ENCODE measurements around the gene NPS. TPM values are rescaled to one million over a fixed set of nuclear protein-coding genes. Genes with fewer than 3 reads are reported as not detected.
A peak's percentile ranks its signal among the peaks of the same experiment; 100 is the strongest.

NPS gene
- total RNA-seq, 1 experiment from 2014 or later, result not detected

DNA sequence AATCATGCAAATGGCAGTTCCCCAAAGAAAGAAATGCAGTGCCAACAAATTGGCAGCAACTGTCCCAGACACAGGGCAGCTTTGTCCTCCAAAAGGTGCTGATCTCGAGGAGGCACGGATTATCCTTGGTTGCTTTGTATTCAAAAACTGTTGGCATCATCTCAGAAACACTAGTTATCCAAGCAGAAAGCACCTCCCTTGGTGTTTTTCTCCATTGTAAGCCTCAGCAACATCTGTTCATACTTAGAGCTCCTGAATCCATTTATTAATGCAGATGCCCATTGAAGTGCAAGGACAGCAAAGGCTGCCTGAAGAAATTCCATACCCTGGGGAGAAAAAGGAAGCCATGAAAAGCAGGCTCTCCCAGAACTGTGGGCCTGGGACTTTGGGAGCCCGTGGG is 1.1 kb upstream of the NPS start:
- DNase-seq (ENCODE audit: low read depth, low spot score), result no peak

DNA sequence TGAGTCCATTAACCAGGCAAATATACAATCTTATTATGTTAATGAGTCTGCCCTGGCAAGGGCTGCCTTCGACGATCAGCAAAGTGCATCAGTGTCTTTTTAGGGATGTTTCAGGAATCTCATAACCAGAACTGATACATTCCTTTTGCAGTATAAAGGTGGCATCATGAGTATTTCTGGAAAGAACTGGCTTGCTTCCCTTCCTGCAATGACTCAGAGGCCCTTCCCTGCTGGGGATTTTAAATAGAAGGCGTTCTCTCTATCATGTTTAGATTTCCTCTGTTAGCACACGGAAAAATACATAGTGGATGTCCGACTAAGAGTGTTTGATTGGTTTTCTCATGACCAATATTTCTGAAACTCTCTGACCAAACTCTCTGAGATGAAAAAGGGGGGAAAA is 1.8 kb downstream of the NPS start:
- no peak for DNase-seq (ENCODE audit: low read depth, low spot score)
- in situ Hi-C loops (cut with HindIII; ENCODE audit: low pct_unique_long_range_greater_than_20kb, low sequenced_read_pairs), result no loop called here

More for the DNA sequence above, 1.1 kb upstream of the NPS start:
- in situ Hi-C loops (cut with HindIII; ENCODE audit: low pct_unique_long_range_greater_than_20kb, low sequenced_read_pairs), result no loop called here

DNA sequence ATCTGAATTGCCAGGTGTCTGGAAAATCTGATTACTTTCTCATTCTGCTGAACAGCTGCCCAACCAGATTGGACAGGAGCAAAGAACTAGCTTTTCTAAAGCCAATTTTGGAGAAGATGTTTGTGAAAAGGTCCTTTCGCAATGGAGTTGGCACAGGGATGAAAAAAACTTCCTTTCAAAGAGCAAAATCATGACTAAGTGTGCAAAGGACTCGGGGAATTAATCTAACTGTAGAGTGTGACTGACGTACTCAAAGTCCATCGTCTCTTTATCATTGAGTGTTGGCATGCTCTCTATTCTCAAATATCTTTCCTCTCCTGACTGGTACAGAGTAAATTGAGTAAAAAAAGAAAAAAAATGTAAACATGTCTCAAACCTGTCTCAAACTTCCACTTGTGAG is 3.3 kb downstream of the NPS start:
- in situ Hi-C loops (cut with HindIII; ENCODE audit: low pct_unique_long_range_greater_than_20kb, low sequenced_read_pairs), result no loop called here
- no peak for DNase-seq (ENCODE audit: low read depth, low spot score)

DNA sequence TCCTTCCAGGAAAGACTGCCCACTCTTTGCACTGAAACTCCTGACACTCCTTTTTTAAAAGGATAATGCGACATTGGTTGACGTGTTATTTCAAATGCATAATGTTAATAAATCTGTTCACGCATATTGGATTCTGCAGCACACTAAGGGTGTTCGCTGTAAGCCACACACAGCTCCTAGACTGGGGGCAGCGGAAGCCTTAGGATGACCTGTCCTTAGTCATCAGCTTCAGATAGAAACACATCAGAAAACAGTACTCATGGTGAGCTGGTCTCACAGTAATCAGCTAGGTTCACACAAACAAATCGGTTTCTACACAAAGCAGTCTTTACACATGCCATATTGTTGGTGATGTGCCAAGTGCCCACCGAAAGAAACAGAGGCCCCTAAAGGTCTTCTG is 4.3 kb downstream of the NPS start:
- DNase-seq (ENCODE audit: low read depth, low spot score), result no peak
- in situ Hi-C loops (cut with HindIII; ENCODE audit: low pct_unique_long_range_greater_than_20kb, low sequenced_read_pairs), result no loop called here

DNA sequence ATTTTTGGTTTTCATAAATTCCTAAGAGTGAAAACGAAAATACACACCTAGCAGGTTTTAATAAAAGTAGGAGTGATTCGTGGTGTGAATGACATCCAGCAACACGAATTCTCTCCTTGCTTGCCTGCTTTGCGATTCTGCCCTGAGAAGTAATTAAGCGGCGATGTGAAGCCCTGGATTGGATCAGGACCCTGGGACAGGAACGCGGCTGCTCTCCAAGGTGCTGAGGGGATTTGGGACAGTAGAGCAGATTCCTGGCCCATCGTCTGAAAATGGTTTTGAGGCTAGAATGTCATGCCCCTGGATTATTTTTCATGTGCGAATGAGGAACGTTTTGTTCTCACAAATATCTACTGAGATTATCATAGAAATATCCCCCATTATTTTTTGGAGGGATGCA is 7.8 kb downstream of the NPS start:
- DNase-seq (ENCODE audit: low read depth, low spot score), result no peak
- in situ Hi-C loops (cut with HindIII; ENCODE audit: low pct_unique_long_range_greater_than_20kb, low sequenced_read_pairs), result no loop called here

DNA sequence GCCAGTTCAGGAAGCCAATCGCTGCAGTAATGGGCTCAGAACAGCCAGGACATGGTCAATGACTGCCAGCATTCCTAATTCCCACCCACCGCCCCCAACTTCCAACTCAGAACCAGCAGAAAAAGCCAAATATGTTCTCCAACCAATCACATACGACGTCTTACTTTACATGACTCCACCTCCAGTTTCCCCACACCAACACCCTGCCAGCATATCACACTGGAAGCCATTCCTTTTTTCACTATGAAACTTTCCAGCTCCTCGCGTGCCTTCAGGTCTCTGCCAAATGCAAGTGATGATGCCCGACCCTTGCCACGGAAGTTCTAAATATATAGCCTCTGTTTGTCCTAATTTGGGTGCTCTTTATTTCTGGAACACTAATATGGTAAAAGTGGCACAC is 12.5 kb downstream of the NPS start:
- DNase-seq (ENCODE audit: low read depth, low spot score), result no peak
- in situ Hi-C loops (cut with HindIII; ENCODE audit: low pct_unique_long_range_greater_than_20kb, low sequenced_read_pairs), result no loop called here

DNA sequence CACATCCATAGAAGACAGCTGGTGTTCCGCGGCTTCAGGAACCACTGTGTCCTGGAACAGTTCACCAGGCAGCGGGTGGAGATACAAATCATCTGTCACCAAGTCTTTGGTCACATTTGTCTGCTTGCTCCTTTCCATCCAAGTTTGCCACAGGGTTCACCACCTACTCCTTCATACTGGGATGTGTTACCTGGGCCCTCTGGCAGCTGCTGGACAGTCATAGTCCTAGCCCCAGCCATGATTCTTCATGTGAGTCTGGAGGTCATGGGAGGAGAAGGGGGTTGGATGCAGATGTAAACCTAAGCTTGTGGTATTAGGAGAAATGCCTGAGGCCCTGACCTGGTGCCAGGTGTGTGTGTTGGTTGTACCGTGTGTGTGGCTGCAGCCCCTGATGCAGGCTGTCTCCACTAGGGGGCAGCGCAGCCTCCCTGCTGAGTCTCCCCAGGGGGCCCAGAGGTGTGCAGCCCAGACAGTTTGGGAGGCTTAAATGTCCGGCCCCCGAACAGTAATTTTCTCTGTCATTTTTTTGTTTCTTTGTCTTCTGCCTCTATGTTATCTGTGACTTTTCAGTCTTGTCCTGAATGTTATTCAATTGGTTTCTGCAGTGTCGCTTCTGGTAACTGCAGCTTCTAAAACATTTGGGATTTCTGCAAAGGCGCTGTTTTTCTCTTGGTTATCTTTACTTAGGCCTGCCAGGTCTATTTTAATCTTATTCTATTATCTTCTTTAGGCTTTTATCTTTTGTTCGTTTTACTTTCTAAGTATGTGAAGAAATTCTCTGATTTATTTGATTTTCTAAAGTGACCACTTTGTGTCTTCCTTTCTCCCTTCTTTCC is 14.8 kb downstream of the NPS start:
- peak; percentile 30 for DNase-seq (ENCODE audit: low read depth, low spot score)
- in situ Hi-C loops (cut with HindIII; ENCODE audit: low pct_unique_long_range_greater_than_20kb, low sequenced_read_pairs), result no loop called here

DNA sequence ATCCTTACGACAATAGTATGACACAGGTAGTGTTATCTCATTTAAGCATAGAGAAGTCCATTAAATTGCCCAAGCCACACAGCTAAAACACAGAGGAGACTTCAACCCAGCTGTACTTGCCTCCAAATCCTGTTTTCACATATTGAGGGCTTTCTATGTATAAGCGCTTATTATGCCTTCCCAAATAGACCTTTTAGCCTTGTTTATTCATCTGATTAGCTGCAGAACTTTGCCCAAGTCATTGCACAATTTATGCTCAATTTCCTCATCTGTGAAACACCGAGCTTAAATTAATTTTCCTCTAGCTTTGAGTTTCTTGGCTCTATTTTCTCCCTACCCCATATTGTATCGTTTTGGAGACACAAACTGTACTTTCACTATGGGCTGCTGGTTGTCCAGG is 15.5 kb downstream of the NPS start:
- DNase-seq (ENCODE audit: low read depth, low spot score), result no peak
- in situ Hi-C loops (cut with HindIII; ENCODE audit: low pct_unique_long_range_greater_than_20kb, low sequenced_read_pairs), result no loop called here

DNA sequence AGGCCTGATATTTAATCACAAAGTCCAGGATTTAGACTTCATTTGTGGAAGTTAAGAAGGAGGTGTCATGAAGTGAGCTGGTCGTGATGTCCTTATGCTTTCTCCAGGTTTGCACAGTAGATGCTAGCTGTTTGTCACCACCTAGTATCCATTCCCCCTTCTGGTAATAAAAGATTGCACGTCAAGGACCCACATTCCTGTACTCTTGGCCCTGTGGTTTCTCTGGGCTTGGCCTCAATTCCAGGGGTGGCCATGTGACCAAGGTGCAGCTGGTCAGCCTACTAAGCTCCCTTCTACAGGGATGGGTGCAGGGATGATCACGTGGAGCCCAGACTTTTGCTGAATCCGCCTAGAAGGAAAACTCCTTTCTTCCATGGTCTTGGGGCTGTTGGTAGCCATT is 16.5 kb downstream of the NPS start:
- in situ Hi-C loops (cut with HindIII; ENCODE audit: low pct_unique_long_range_greater_than_20kb, low sequenced_read_pairs), result no loop called here
- DNase-seq (ENCODE audit: low read depth, low spot score), result no peak

DNA sequence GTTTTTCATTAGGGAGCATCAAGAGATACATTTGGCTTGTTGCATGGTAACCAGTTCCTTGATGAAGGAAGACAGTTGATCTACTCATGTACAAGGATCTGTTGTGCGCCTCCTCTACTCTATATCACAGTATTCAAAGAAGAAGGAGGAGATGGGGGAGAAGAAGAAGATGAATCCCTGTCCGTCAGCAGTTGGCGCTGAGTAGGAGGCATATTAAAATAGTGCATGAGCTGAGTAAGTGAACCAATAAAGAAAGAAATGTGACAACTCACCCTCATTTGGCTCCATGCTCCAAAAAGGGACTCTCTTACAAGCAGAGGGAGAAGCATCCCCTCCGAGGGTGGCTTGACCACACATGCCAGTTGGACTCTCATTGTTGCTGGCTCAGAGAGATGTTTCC is 20.1 kb downstream of the NPS start:
- no peak for DNase-seq (ENCODE audit: low read depth, low spot score)
- in situ Hi-C loops (cut with HindIII; ENCODE audit: low pct_unique_long_range_greater_than_20kb, low sequenced_read_pairs), result no loop called here

DNA sequence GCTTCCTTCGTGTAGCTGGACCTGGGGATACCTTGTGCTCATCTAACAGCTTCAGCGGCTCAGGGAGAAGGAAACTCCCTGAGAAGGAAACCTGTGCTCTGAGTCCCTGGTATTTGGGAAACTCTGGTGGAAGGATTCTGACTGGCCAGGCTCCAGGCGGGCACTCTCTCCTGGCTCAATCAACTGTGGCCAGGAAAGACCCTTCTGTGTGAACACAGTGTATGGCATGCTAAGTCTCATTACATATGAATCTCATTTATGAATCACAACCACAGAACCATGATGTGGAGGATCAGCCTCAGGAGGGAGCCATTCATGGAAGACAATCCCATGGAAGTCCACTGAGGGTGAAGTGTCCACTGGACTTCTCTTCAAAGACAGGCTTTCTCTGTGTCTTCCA is 20.9 kb downstream of the NPS start:
- DNase-seq (ENCODE audit: low read depth, low spot score), result no peak
- in situ Hi-C loops (cut with HindIII; ENCODE audit: low pct_unique_long_range_greater_than_20kb, low sequenced_read_pairs), result no loop called here

DNA sequence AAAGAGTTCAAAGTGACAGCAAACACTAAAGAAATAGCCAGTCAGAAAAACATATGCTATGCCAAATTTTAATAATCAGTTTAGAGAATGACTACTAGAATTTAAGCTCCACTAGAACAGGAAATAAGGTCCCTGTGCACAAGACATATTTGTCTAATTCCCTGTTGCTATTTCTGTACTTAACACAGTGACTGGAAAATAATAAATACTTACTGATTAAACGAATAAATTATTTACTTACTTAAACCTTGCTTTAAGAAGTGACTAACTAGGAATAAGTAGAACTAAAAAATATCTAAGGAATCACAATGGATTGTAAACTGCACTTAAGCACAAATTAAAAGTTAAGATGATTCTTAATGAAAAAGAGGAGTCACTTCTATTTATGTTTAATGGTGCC is 22.3 kb downstream of the NPS start:
- DNase-seq (ENCODE audit: low read depth, low spot score), result no peak
- in situ Hi-C loops (cut with HindIII; ENCODE audit: low pct_unique_long_range_greater_than_20kb, low sequenced_read_pairs), result no loop called here

DNA sequence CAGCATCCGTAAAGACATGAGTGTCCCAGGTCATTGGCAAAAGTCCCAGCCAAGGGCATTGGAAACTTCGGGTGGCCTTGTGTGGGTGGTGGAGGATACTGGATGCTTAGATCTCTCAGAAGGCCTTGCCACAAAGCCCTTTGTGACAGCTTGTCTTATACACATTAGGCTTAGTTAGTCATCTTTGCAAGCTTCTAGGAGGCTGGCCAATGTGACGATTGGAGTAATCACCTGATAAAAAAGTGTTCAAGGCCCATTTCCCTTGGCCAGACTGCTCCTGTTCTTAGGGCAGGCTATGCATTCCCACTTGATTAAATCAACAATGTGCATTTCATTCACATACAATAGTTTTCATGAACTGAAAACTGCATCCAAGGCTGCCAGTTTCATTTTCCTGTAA is 26.9 kb downstream of the NPS start:
- DNase-seq (ENCODE audit: low read depth, low spot score), result no peak
- in situ Hi-C loops (cut with HindIII; ENCODE audit: low pct_unique_long_range_greater_than_20kb, low sequenced_read_pairs), result no loop called here

DNA sequence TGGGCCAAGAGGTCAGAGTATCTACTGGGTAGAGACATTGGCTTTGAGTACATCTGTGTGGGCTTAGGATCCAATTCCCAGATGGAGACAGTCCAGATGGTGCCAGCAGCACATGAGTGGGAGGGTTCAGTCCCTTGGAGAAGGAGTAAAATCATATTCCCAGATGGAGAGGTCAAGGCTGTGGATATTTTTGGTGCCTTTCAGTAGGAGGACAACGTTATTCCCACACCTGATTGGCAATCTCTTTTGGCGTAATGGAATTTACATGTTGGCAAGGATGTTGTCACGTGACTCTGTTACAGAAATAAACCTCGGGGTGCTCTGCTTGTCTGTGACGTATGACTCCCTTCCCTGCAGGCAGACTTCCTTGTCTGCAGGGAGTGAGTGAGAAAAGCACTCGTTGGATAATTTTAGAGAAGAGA is 27.6 kb downstream of the NPS start:
- in situ Hi-C loops (cut with HindIII; ENCODE audit: low pct_unique_long_range_greater_than_20kb, low sequenced_read_pairs), result no loop called here
- no peak for DNase-seq (ENCODE audit: low read depth, low spot score)

DNA sequence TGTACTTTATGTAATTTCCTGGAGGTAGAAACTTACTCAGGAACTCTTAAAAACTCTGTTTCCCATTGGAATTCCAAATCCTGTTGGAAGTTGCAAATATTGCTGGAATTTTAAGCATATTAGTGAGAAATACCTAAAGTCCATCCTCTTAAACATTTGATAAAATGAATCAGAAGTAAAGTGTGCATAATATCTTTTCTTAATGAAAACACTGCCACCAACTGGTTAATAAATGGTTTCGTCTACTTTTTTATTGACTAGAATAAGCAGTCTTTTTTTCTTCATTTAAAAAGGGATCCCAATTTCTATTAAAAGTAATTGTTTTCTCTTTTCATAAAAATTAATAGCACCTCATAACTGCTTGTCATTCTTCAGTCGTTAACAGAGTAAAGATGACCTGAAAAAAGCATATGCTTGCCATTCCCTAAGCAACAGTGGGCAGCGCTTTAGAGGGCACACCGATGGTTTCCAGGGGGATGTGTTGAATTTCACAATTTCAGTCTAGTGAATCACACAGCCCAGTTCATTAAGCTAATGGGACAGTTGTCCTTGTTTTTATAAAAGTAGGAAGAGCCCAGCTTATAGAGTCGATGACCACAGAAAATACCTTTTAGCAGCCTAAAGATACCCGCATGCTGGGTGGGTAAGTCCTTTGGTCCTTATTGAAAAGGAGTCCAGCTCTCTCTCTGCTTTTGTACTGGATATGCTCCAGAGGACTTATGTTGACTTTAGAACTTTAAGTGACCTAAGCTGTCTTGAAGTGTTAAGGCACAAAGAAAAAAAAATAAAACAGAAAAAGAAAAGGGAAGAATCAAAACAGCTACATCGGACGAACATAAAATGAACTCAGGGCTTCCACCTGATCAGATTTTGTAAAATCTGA is 28.5 kb downstream of the NPS start:
- DNase-seq (ENCODE audit: low read depth, low spot score), result peak; percentile 10
- in situ Hi-C loops (cut with HindIII; ENCODE audit: low pct_unique_long_range_greater_than_20kb, low sequenced_read_pairs), result no loop called here

DNA sequence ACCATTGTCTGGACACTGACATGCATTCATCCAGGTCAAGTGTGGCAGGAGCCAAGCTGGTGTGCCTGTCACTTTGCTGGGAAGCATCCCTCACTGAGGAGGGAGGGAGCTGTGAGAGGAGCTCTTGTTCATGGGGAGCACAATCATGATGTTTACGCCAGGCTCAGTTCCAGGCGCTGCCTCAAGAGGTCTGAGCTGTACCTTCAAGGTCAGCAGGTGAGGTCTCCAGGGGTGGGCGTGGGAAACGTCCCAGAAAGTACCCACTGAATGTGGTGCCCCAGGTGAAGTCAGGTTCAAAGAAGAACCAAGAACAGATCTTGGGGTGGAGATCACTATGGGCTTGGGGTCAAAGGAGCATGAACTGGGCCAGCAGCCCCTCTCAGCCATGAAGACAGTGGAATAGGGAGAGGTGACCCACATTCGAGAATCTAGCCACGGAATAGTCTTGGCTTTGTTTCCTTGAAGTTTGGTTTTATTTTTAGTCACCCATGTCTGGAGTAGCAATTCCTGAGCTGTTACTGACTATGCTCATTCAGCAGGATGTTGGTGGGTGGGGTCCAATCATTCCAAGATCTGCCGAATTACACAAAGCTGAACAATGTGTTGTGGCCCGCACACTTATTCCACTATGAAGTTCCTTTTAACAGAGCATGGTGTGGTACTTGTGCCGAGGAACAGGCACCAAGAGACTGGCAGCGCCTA is 29.3 kb downstream of the NPS start:
- in situ Hi-C loops (cut with HindIII; ENCODE audit: low pct_unique_long_range_greater_than_20kb, low sequenced_read_pairs), result no loop called here
- no peak for DNase-seq (ENCODE audit: low read depth, low spot score)

DNA sequence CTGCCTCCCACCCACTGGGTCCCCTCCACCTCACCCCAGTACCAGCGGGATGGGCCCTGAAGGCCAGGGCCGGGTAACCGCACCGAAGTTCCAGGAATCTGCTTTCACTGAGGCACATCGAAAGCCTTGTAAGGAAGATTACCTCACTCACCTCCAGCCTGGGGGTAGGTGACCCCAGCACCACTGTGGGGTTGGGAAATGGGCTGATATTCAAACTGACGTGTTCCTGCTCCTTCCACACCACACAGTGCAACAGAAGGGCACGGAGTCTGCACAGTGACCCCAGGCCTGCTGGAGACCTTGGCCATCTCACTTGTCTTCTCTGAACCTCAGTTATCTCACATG is 29.8 kb downstream of the NPS start:
- in situ Hi-C loops (cut with HindIII; ENCODE audit: low pct_unique_long_range_greater_than_20kb, low sequenced_read_pairs), result no loop called here
- no peak for DNase-seq (ENCODE audit: low read depth, low spot score)

DNA sequence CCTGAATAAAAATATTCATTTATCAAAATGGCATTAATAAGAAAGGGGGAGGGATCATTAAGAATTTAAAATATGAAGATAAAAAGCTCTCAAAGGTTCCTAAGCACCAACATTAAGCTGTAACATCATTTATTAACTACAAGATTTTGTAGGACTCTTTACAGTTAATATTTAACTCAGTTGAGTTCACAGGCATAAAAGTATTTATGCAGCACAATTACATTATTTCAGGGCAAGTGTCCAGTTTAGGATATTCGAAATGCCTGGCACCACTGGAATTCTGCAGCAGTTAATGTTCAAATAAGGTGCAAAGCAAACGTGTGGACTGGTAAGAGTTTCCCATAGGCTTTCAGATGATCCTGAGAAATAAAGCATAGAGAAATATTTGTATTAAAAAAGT is 30.5 kb downstream of the NPS start:
- in situ Hi-C loops (cut with HindIII; ENCODE audit: low pct_unique_long_range_greater_than_20kb, low sequenced_read_pairs), result no loop called here
- DNase-seq (ENCODE audit: low read depth, low spot score), result no peak
